WERI-Rb-1 (cell line): Measurements from ENCODE around the gene DPF3.

ENCODE experiments used
- DNase-seq: peaks from one replicate; pipeline ENCODE4 v3.0.0-alpha.2; 2020
- H3K27ac ChIP-seq: fragments of 250-450 bp; sonication (Bioruptor Pico); 2 replicates; pipeline ENCODE4 v1.5.1; 2020; ENCODE audit warnings: mild to moderate bottlenecking, moderate library complexity
- H3K27me3 ChIP-seq: fragments of 250-450 bp; sonication (Bioruptor Pico); 2 replicates; pipeline ENCODE4 v1.5.1; 2021; ENCODE audit warnings: mild to moderate bottlenecking, low read depth, moderate library complexity; ENCODE audit not compliant: insufficient read depth, severe bottlenecking
- H3K36me3 ChIP-seq: fragments of 250-450 bp; sonication (Bioruptor Pico); 2 replicates; pipeline ENCODE4 v1.5.1; 2020; ENCODE audit warnings: mild to moderate bottlenecking, moderate library complexity
- H3K4me3 ChIP-seq: 2 replicates; pipeline ENCODE4 v1.5.1; 2011; ENCODE audit warnings: low read depth, mild to moderate bottlenecking, control low read depth, low read length
- H3K9me3 ChIP-seq: fragments of 250-450 bp; sonication (Bioruptor Pico); 2 replicates; pipeline ENCODE4 v1.5.1; 2021; ENCODE audit warnings: mild to moderate bottlenecking, moderate library complexity; ENCODE audit not compliant: severe bottlenecking
- TF ChIP-seq, protein P1 (sequence below): IDR thresholded peaks from 2 replicates; pipeline ENCODE4 v1.5.1; 2011; ENCODE audit warnings: low read depth, mild to moderate bottlenecking, control low read depth, inconsistent platforms, low read length

The DPF3 gene

GRCh38 chr14:72630374-72630773 lies 263.5 kb downstream of the DPF3 start:
- TF ChIP-seq, protein P1, sequence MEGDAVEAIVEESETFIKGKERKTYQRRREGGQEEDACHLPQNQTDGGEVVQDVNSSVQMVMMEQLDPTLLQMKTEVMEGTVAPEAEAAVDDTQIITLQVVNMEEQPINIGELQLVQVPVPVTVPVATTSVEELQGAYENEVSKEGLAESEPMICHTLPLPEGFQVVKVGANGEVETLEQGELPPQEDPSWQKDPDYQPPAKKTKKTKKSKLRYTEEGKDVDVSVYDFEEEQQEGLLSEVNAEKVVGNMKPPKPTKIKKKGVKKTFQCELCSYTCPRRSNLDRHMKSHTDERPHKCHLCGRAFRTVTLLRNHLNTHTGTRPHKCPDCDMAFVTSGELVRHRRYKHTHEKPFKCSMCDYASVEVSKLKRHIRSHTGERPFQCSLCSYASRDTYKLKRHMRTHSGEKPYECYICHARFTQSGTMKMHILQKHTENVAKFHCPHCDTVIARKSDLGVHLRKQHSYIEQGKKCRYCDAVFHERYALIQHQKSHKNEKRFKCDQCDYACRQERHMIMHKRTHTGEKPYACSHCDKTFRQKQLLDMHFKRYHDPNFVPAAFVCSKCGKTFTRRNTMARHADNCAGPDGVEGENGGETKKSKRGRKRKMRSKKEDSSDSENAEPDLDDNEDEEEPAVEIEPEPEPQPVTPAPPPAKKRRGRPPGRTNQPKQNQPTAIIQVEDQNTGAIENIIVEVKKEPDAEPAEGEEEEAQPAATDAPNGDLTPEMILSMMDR, result no peak
- H3K4me3 ChIP-seq, result no peak overlapping the region
- H3K27ac ChIP-seq, result no peak overlapping the region
- peaks cover 4% of the 10 kb centered on the region for H3K9me3 ChIP-seq
- DNase-seq, result no peak
- H3K27me3 ChIP-seq, result no peaks in the 10 kb centered on the region
- no peaks in the 10 kb centered on the region for H3K36me3 ChIP-seq

GRCh38 chr14:72629534-72629933 lies 264.4 kb downstream of the DPF3 start:
- no peaks in the 10 kb centered on the region for H3K36me3 ChIP-seq
- peaks cover 4% of the 10 kb centered on the region for H3K9me3 ChIP-seq
- no peak for DNase-seq
- no peak overlapping the region for H3K4me3 ChIP-seq
- TF ChIP-seq, protein P1, result no peak
- no peaks in the 10 kb centered on the region for H3K27me3 ChIP-seq
- no peak overlapping the region for H3K27ac ChIP-seq

GRCh38 chr14:72625689-72626088 lies 268.2 kb downstream of the DPF3 start:
- Histone ChIP-seq H3K4me3 (no peak overlapping the region), H3K9me3 (peaks cover 8% of the 10 kb centered on the region), H3K36me3 (no peaks in the 10 kb centered on the region), H3K27me3 (no peaks in the 10 kb centered on the region), H3K27ac (no peak overlapping the region)
- TF ChIP-seq, protein P1, result no peak
- DNase-seq, result no peak

- Histone ChIP-seq H3K36me3 (no peaks in the 10 kb centered on the region), H3K4me3 (no peak overlapping the region), H3K9me3 (peaks cover 8% of the 10 kb centered on the region), H3K27me3 (no peaks in the 10 kb centered on the region), H3K27ac (no peak overlapping the region)
- no peak for DNase-seq
- TF ChIP-seq, protein P1, result no peak
Measured at GRCh38 chr14:72621387-72622065, 272.4 kb downstream of the DPF3 start.

DNA sequence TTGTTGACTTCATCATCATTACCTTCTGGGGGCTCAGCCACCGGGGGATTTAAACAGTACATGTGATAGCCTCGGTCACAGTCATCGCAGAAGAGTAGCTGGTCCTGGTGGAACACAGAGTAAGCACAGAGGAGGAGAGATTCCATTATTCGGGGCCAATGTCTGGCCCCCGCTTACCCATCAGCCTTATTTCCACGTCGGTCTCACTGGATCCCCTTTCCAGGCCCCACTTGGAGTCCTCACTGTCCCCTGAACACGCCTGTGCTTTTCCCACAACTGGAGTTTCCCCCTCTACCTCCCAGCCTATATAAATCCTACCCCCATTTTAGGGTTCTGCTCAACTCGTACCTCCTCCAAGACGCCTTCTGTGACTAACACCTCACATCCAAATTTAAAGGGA lies 274.0 kb downstream of the DPF3 start:
- H3K36me3 ChIP-seq, result no peaks in the 10 kb centered on the region
- DNase-seq, result no peak
- H3K27me3 ChIP-seq, result no peaks in the 10 kb centered on the region
- TF ChIP-seq, protein P1, result no peak
- H3K9me3 ChIP-seq, result peaks cover 4% of the 10 kb centered on the region
- H3K4me3 ChIP-seq, result no peak overlapping the region
- no peak overlapping the region for H3K27ac ChIP-seq

- Histone ChIP-seq H3K9me3 (peaks cover 4% of the 10 kb centered on the region), H3K36me3 (no peaks in the 10 kb centered on the region), H3K27me3 (no peaks in the 10 kb centered on the region), H3K4me3 (no peak overlapping the region), H3K27ac (no peak overlapping the region)
- no peak for DNase-seq
- TF ChIP-seq, protein P1, result no peak
Measured at GRCh38 chr14:72619111-72619571, 274.8 kb downstream of the DPF3 start.
